Heart left ventricle (tissue), 13 donors: ENCODE measurements around the gene GRIFIN.

Source experiments
- CTCF ChIP-seq, 12 donors: fragments of 200-600 bp; sonication (generic) in 4 of 12; IDR thresholded peaks; one replicate each; pipeline versions ENCODE4 v1.5.0 to v1.8.0; 2018 to 2022; ENCODE audit warnings: antibody characterized with exemption in 12 of 12, mild to moderate bottlenecking in 5 of 12
- POLR2A ChIP-seq, 2 donors: fragments of 450-650 bp; IDR thresholded peaks; one replicate each; pipeline ENCODE4 v1.6.1; 2017; ENCODE audit warnings: antibody characterized with exemption in 2 of 2, mild to moderate bottlenecking in 2 of 2, moderate library complexity in 2 of 2
- donor health status: ischemic (EF 13 %, LVEDD 7.1; RV severe dilation, severe dysfunction).
- donor health status: DM: no; HTN: yes; CAD: no.
- donor health status: DM: no; HTN: no; CAD: no.
- donor health status: ischemic (EF 25% LVEDD 6.9; RV normal size, moderate dysfunction).
- donor health status: ischemic (EF 25% LVEDD 5.7; RV mildly dilated, moderate dysfunction).
- donor health status: ischemic (EF 35%, LVEDD 5.7; RV mildly dilated, moderate dysfunction).
- donor health status: nonischemic (EF 11% LVEDD 7.7; RV severe dilation, severe dysfunction).
- donor health status: DM: yes; HTN: yes; CAD: no.
- donor health status: PGD.
- donor health status: ischemic (EF 29% LVEDD 5.4; RV normal size, mild dysfunction).
- donor health status: nonischemic (EF 23%, LVEDD 6.1; RV moderate dilation, normal function).

- no peak for TF ChIP-seq CTCF (IDR thresholded peaks at IDR 0.05)
- TF ChIP-seq POLR2A (IDR thresholded peaks at IDR 0.05), result no peak
Observed at GRCh38 chr7:2435146-2435545, 41.1 kb downstream of the GRIFIN start.
